Activated B cell treated with CpG ODN at 0.5 μM for 24 hours (primary cell): ENCODE results near the gene PRMT9. TPM values are rescaled to one million over a fixed set of nuclear protein-coding genes. Genes with fewer than 3 reads are reported as not detected.
A peak's percentile ranks its signal among the peaks of the same experiment; 100 is the strongest.

ENCODE experiments used
- ATAC-seq: fragments of 200-7000 bp; cut with Tn5 transposase; one replicate; pipeline ENCODE4 v1.10.0; 2021; ENCODE audit warnings: low read depth, mild to moderate bottlenecking, moderate library complexity
- CTCF ChIA-PET: fragments of 350-600 bp; sonication (Branson Sonifier 250); formaldehyde crosslinking; loops from one replicate; lab custom pipeline; 2021; ENCODE audit warnings: antibody characterized with exemption; lab: Charles Lee
- POLR2A ChIA-PET: fragments of 350-600 bp; sonication (Branson Sonifier 250); formaldehyde crosslinking; loops from one replicate; lab custom pipeline; 2021; ENCODE audit warnings: antibody characterized with exemption; lab: Charles Lee
- DNase-seq: peaks from one replicate; pipeline ENCODE4 v3.0.0; 2022
- H3K27ac Mint-ChIP-seq: one replicate; pipeline ENCODE4 v1.8.0; 2020; ENCODE audit warnings: mixed read lengths
- H3K27me3 Mint-ChIP-seq: one replicate; pipeline ENCODE4 v1.8.0; 2021; ENCODE audit warnings: mixed read lengths
- H3K36me3 Mint-ChIP-seq: one replicate; pipeline ENCODE4 v1.8.0; 2021; ENCODE audit warnings: low read depth, mixed read lengths
- H3K4me1 Mint-ChIP-seq: one replicate; pipeline ENCODE4 v1.8.0; 2021; ENCODE audit warnings: mixed read lengths
- H3K4me3 Mint-ChIP-seq: one replicate; pipeline ENCODE4 v1.8.0; 2020; ENCODE audit warnings: mild to moderate bottlenecking, mixed read lengths
- H3K9me3 Mint-ChIP-seq: one replicate; pipeline ENCODE4 v1.8.0; 2020; ENCODE audit warnings: mixed read lengths
- intact Hi-C: fragments of 100-400 bp; cut with micrococcal nuclease; formaldehyde crosslinking; loops from one replicate; pipeline ENCODE4 v1.15.1; 2024
- total RNA-seq: library from RNA; stranded (reverse); gene quantifications from 2 replicates; pipeline ENCODE4 v1.2.3, GENCODE V29; 2022
- TF ChIP-seq, protein P1 (sequence below): fragments of 200-600 bp; IDR thresholded peaks from one replicate; pipeline ENCODE4 v1.8.0; 2022; ENCODE audit warnings: antibody characterized with exemption, mild to moderate bottlenecking

Gene PRMT9
- total RNA-seq, 1 donor from 2014 or later, result 7.4 TPM

DNA sequence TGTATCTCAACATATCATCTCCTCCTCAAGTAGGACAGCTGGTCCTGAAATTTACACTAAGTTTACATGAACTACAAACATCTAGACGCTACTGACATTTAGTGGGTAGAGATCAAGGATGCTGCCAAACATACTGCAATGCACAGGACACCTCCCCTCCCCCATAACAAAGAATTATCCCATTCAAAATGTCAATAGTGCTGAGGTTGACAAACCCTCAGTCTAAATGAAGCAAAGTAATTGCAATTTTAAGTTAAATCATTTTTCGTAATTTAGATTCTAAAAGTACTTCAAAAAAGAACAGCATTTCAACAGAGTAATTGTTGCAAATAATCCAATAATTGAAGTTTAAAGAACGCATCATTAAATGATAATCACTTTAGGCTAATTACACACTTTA lies 1.2 kb downstream of the PRMT9 start:
- TF ChIP-seq, protein P1, sequence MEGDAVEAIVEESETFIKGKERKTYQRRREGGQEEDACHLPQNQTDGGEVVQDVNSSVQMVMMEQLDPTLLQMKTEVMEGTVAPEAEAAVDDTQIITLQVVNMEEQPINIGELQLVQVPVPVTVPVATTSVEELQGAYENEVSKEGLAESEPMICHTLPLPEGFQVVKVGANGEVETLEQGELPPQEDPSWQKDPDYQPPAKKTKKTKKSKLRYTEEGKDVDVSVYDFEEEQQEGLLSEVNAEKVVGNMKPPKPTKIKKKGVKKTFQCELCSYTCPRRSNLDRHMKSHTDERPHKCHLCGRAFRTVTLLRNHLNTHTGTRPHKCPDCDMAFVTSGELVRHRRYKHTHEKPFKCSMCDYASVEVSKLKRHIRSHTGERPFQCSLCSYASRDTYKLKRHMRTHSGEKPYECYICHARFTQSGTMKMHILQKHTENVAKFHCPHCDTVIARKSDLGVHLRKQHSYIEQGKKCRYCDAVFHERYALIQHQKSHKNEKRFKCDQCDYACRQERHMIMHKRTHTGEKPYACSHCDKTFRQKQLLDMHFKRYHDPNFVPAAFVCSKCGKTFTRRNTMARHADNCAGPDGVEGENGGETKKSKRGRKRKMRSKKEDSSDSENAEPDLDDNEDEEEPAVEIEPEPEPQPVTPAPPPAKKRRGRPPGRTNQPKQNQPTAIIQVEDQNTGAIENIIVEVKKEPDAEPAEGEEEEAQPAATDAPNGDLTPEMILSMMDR, result no peak
- ATAC-seq, result no peak
- intact Hi-C loops, result no loop called here
- Mint-ChIP-seq H3K4me1 (peaks cover 23% of the 10 kb centered on the region), H3K36me3 (peaks cover 29% of the 10 kb centered on the region), H3K27ac (no peak overlapping the region), H3K27me3 (peaks cover 6% of the 10 kb centered on the region), H3K4me3 (peak overlapping the region; percentile 97), H3K9me3 (no peaks in the 10 kb centered on the region)
- DNase-seq, result no peak
- POLR2A ChIA-PET, result interaction anchor here (2.3 kb wide), 1 partner anchor 66 kb away, joined by 43 read pairs; the partner anchor contains the start of gene TMEM184C
- CTCF ChIA-PET, result no interaction called here

DNA sequence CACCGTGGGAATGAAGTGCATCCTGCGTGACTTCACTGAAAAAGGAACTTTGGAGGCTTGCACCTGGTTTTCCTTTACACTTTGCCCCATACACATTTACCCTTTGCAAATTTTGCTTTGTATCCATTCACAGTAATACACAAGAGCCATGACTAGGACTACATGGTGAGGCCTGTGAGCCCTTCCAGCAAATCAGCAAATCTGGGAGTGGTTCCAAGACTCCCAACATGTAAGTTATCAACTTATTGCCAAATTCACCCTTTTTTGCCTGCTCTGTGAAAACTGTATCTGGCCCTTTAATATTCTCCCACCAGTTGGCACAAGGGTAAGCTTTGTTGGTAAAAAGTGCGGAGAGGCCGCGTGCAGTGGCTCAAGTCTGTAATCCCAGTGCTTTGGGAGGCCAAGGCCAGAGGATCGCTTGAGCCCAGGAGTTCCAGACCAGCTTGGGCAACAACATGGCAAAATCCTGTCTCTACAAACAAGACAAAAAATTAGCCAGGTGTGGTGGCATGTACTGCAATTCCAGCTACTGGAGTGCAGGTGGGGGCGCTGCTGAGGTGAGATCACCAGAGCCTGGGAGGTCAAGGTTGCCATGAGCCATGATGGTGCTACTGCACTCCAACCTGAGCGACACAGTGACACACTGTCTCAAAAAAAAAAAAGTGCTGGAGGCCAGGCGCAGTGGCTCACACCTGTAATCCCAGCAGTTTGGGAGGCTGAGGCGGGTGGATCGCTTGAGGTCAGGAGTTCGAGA lies 5.0 kb downstream of the PRMT9 start:
- Mint-ChIP-seq H3K4me1 (peaks cover 12% of the 10 kb centered on the region), H3K27ac (no peak overlapping the region), H3K9me3 (no peaks in the 10 kb centered on the region), H3K27me3 (no peaks in the 10 kb centered on the region), H3K4me3 (no peak overlapping the region), H3K36me3 (peaks cover 35% of the 10 kb centered on the region)
- intact Hi-C loops, result no loop called here
- no peak for DNase-seq
- no peak for ATAC-seq
- ChIA-PET CTCF (interaction anchor here (0.6 to 0.9 kb wide), 2 partner anchors 188 to 1739 kb away, joined by 3 read pairs; no protein-coding TSS in a partner anchor), POLR2A (interaction anchor here (1.0 kb wide), 1 partner anchor 62 kb away, joined by 4 read pairs; the partner anchor contains the start of gene TMEM184C)
- TF ChIP-seq, protein P1, result no peak

DNA sequence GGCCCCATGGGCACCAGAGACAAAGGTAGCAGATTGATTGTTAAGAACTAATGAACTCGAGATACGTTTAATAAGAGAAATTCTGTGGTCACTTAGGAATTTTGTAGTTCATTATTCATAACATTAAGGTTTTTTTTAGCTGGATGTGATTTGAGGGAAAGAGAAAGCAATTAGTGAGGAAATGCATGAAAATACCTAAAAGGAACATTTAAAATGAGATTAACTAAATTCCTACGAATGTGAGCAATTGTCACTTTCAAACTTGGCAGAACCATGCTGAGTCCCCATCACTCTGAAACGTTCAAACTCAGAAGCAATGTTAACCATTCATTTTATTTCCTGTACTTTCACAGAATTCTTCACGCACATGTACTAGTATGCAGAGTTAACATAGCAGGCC lies 5.9 kb downstream of the PRMT9 start:
- Mint-ChIP-seq H3K27ac (no peak overlapping the region), H3K9me3 (no peaks in the 10 kb centered on the region), H3K36me3 (peaks cover 37% of the 10 kb centered on the region), H3K4me1 (peaks cover 8% of the 10 kb centered on the region), H3K4me3 (no peak overlapping the region), H3K27me3 (no peaks in the 10 kb centered on the region)
- POLR2A ChIA-PET, result no interaction called here
- DNase-seq (no peak), ATAC-seq (no peak)
- CTCF ChIA-PET, result interaction anchor here (0.6 kb wide), 1 partner anchor 210 kb away, joined by 3 read pairs; no protein-coding TSS in a partner anchor
- intact Hi-C loops, result no loop called here
- TF ChIP-seq, protein P1, result no peak

DNA sequence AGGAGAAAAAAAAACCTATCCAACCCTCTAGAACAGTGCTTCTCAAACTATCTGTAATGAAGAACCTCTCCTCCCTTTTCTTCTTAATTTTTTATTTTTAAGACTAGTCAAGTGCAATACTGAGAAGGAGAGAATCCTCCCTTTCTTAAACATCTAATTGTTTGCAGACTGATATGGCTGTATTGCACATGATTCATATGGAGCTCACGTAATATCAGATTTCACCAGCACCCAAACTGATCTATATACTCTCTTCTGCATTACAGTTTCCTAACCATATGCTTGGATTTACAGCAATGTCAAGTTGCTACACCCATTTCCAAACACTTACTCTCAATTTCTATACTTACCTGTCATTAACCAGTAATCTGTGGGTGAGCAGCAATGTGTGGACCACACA lies 9.5 kb downstream of the PRMT9 start:
- TF ChIP-seq, protein P1, result no peak
- no peak overlapping the region for H3K27ac Mint-ChIP-seq
- POLR2A ChIA-PET, result no interaction called here
- H3K4me1 Mint-ChIP-seq, result no peaks in the 10 kb centered on the region
- ATAC-seq (no peak), DNase-seq (no peak)
- no peak overlapping the region for H3K4me3 Mint-ChIP-seq
- no peaks in the 10 kb centered on the region for H3K9me3 Mint-ChIP-seq
- intact Hi-C loops, result no loop called here
- CTCF ChIA-PET, result no interaction called here
- peaks cover 57% of the 10 kb centered on the region for H3K36me3 Mint-ChIP-seq
- H3K27me3 Mint-ChIP-seq, result no peaks in the 10 kb centered on the region

DNA sequence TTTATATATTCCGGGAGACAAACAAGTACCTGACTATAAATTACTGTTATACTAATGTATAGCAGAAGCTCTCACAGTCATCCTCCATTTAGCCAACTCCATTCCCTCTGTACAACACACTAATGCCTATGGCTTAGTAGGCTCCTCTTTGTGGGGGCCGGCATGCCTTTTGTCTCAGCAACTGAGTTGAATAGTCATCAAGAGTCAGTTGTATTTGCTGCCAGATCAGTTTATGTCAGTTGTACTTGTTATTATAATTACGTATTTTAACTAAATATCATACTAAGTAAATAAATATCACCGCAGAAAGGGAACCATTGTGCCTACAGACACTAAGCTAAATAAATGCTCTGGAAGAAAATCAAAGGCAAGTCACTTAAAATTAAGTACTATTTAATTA lies 9.9 kb downstream of the PRMT9 start:
- ATAC-seq (no peak), DNase-seq (no peak)
- ChIA-PET POLR2A (no interaction called here), CTCF (no interaction called here)
- Mint-ChIP-seq H3K36me3 (peaks cover 55% of the 10 kb centered on the region), H3K9me3 (no peaks in the 10 kb centered on the region), H3K4me1 (no peaks in the 10 kb centered on the region), H3K27ac (no peak overlapping the region), H3K4me3 (no peak overlapping the region), H3K27me3 (no peaks in the 10 kb centered on the region)
- TF ChIP-seq, protein P1, result no peak
- intact Hi-C loops, result no loop called here
